Measurements from ENCODE around the gene SSC5D. TPM values are rescaled to one million over a fixed set of nuclear protein-coding genes. Genes with fewer than 3 reads are reported as not detected.

SSC5D gene
- total RNA-seq, 1 experiment from 2014 or later: 1.5 TPM

DNA sequence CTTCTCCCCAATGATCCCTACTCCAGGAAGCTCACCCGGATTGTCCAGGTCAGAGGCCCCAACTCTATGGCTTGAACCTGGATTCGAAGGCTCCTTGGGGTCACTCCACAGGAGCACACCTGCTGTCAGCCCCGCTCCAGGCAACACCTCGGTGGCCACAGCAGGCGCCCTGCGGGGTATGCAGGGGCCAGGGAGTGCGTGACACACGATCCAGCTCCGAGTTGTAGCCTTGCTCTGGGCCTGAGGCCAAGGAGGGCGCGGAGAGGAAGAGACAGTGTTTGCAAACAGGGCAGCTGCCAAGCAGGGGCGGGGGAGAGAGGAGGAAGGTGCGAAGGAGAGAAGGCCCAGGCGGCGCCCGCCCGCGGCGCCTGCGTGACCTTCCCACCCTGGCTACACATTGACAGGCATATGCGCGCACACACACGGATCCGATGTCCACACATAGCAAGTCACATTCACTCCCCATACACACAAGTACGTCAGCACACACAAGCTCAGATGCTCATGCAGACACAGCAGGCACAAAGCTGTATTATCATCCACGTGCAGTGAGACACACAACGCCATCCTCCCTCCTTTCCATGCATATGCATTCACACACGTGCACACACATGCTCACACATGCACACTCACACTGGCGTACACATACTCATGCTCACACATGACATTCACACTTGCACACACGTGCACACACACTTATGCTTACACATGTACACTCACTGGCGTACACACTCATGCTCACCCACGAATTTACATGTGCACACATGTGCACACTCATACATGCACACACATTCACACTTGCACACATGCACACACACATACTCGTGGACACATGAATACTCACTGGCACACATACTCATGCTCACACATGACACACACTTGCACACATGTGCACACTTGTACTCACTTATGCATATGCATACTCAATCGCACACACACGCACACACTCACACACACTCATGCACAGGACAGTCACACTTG is 38.3 kb downstream of the SSC5D start (continued):
- no peak for TF ChIP-seq YY1 (IDR thresholded peaks at IDR 0.05; ENCODE audit: extremely low read depth, insufficient replicate concordance, low read depth, low read length)
- no peak for TF ChIP-seq EZH2 (IDR thresholded peaks at IDR 0.05)
- TF ChIP-seq, protein P1, sequence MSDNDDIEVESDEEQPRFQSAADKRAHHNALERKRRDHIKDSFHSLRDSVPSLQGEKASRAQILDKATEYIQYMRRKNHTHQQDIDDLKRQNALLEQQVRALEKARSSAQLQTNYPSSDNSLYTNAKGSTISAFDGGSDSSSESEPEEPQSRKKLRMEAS (IDR thresholded peaks at IDR 0.05): no peak
- no peak for TF ChIP-seq RAD21 (IDR thresholded peaks at IDR 0.05; ENCODE audit: low read depth)
- TF ChIP-seq SRF (IDR thresholded peaks at IDR 0.05; ENCODE audit: low read depth): no peak
- TF ChIP-seq FOSL1 (IDR thresholded peaks at IDR 0.05; ENCODE audit: low read depth): no peak
- TF ChIP-seq CEBPB (IDR thresholded peaks at IDR 0.05; ENCODE audit: low read depth): no peak
- no peak for TF ChIP-seq ZFX (IDR thresholded peaks at IDR 0.05)
- TF ChIP-seq, protein P2, sequence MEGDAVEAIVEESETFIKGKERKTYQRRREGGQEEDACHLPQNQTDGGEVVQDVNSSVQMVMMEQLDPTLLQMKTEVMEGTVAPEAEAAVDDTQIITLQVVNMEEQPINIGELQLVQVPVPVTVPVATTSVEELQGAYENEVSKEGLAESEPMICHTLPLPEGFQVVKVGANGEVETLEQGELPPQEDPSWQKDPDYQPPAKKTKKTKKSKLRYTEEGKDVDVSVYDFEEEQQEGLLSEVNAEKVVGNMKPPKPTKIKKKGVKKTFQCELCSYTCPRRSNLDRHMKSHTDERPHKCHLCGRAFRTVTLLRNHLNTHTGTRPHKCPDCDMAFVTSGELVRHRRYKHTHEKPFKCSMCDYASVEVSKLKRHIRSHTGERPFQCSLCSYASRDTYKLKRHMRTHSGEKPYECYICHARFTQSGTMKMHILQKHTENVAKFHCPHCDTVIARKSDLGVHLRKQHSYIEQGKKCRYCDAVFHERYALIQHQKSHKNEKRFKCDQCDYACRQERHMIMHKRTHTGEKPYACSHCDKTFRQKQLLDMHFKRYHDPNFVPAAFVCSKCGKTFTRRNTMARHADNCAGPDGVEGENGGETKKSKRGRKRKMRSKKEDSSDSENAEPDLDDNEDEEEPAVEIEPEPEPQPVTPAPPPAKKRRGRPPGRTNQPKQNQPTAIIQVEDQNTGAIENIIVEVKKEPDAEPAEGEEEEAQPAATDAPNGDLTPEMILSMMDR (IDR thresholded peaks at IDR 0.05 in 2 of 3, conservative IDR thresholded peaks at IDR 0.05 in 1 of 3; ENCODE audit: borderline replicate concordance in 1 of 3, insufficient read depth in 1 of 3, low read depth in 2 of 3, low read length in 2 of 3): no peak
- no peak for TF ChIP-seq SIN3A (IDR thresholded peaks at IDR 0.05; ENCODE audit: low read depth)
- TF ChIP-seq JUND (IDR thresholded peaks at IDR 0.05): no peak
